Common myeloid progenitor, CD34-positive (primary cell): ENCODE measurements around the gene PHLPP2.
"Not testable (repeated sequence)": the region's sequence is repeated elsewhere in the genome, so short reads cannot be mapped to it uniquely, and the experiment has no call there.

Source experiments
- CTCF ChIA-PET: fragments of 350-600 bp; sonication (Branson Sonifier 250); formaldehyde crosslinking; loops from one replicate; lab custom pipeline; 2021; ENCODE audit warnings: antibody characterized with exemption; lab: Charles Lee
- POLR2A ChIA-PET: fragments of 350-600 bp; sonication (Branson Sonifier 250); formaldehyde crosslinking; loops from one replicate; lab custom pipeline; 2021; ENCODE audit warnings: antibody characterized with exemption; lab: Charles Lee
- DNase-seq, 3 donors: peaks; one replicate each; pipeline versions ENCODE4 v3.0.0 to v3.0.0-alpha.2; 2013
- H3K27ac ChIP-seq, 2 experiments: 1 replicate in 1 of 2; 2 replicates in 1 of 2; pipeline ENCODE4 v1.7.0; 2013; ENCODE audit warnings: inconsistent platforms in 2 of 2, low read length in 2 of 2, mild to moderate bottlenecking in 2 of 2, low read depth in 1 of 2, moderate library complexity in 1 of 2; ENCODE audit not compliant: severe bottlenecking in 2 of 2, insufficient read depth in 1 of 2, poor library complexity in 1 of 2
- H3K27me3 ChIP-seq, 5 experiments: replicated peaks in 2 of 5; 1 replicate in 3 of 5; 2 replicates in 2 of 5; pipeline versions ENCODE4 v1.6.1 to v1.7.0; 2013; ENCODE audit warnings: low read length in 4 of 5, mild to moderate bottlenecking in 2 of 5, moderate library complexity in 2 of 5, inconsistent platforms in 1 of 5; ENCODE audit not compliant: insufficient read depth in 5 of 5, control insufficient read depth in 4 of 5
- H3K36me3 ChIP-seq, 4 experiments: 1 replicate in 2 of 4; 2 replicates in 2 of 4; pipeline versions ENCODE4 v1.6.1 to v1.7.0; 2013; ENCODE audit warnings: low read length in 3 of 4, control low read depth in 1 of 4, mild to moderate bottlenecking in 1 of 4; ENCODE audit not compliant: control insufficient read depth in 4 of 4, insufficient read depth in 4 of 4
- H3K4me1 ChIP-seq, 4 experiments: 1 replicate in 3 of 4; 2 replicates in 1 of 4; pipeline versions ENCODE4 v1.6.1 to v1.7.1; 2013; ENCODE audit warnings: low read length in 3 of 4, mild to moderate bottlenecking in 3 of 4, control low read depth in 1 of 4, inconsistent platforms in 1 of 4, moderate library complexity in 1 of 4; ENCODE audit not compliant: control insufficient read depth in 4 of 4, insufficient read depth in 4 of 4; ENCODE audit errors: control extremely low read depth in 1 of 4
- H3K4me3 ChIP-seq, 7 experiments: 1 replicate in 4 of 7; 2 replicates in 3 of 7; pipeline versions ENCODE4 v1.5.1 to v1.7.0; 2013; ENCODE audit warnings: mild to moderate bottlenecking in 7 of 7, low read length in 6 of 7, moderate library complexity in 6 of 7, inconsistent platforms in 2 of 7, low read depth in 2 of 7, control low read depth in 1 of 7; ENCODE audit not compliant: insufficient read depth in 4 of 7, control insufficient read depth in 1 of 7; ENCODE audit errors: extremely low read depth in 1 of 7
- H3K9me3 ChIP-seq, 5 experiments: 1 replicate in 4 of 5; 2 replicates in 1 of 5; pipeline versions ENCODE4 v1.6.1 to v1.7.1; 2013; ENCODE audit warnings: low read length in 4 of 5, mild to moderate bottlenecking in 2 of 5, inconsistent platforms in 1 of 5, low read depth in 1 of 5, moderate library complexity in 1 of 5; ENCODE audit not compliant: control insufficient read depth in 4 of 5, insufficient read depth in 2 of 5; ENCODE audit errors: control extremely low read depth in 1 of 5
- WGBS: methylation state at CpG from one replicate; pipeline ENCODE4 v1.1.5; 2013; ENCODE audit not compliant: insufficient coverage; 5-methylcytosine and 5-hydroxymethylcytosine counted together

PHLPP2 gene

DNA sequence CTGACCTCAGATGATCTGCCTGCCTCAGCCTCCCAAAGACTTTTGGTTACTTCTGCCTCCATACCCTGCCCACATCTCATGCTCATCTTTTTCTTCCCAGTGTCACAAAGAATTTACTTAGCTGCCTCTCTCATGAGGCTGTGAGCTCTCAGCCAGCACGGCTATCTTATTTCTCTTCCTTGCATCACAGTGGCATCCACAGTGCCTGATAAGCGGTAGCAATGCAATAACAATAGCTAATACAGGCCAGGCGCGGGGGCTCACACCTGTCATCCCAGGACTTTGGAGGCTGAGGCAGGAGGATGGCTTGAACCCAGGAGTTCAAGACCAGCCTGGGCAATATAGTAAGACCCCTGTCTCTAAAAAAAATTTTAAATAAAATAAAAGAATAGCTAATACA is 114.1 kb downstream of the PHLPP2 start:
- ChIA-PET CTCF (interaction anchor here (0.6 to 3.6 kb wide), 25 partner anchors 9 to 837 kb away, joined by 3 to 21 read pairs (median 4); partner anchors contain the start of gene MARVELD3), POLR2A (no interaction called here)
- H3K9me3 ChIP-seq = no peaks in the 10 kb centered on the region
- no peaks in the 10 kb centered on the region for H3K36me3 ChIP-seq
- H3K27ac ChIP-seq = no peak overlapping the region
- H3K4me1 ChIP-seq = peaks cover 0 to 3% (median under 1%) of the 10 kb centered on the region in 4 experiments
- 100% methylated on average over 2 of the region's 4 CpGs for WGBS
- H3K4me3 ChIP-seq = no peak overlapping the region
- no peak for DNase-seq
- peaks cover 0 to 21% (median 3%) of the 10 kb centered on the region in 5 experiments for H3K27me3 ChIP-seq

GRCh38 chr16:71609066-71609465 is 115.4 kb downstream of the PHLPP2 start:
- no peaks in the 10 kb centered on the region for H3K9me3 ChIP-seq
- H3K27ac ChIP-seq = no peak overlapping the region
- H3K36me3 ChIP-seq = no peaks in the 10 kb centered on the region
- no peak for DNase-seq
- no peak overlapping the region for H3K4me3 ChIP-seq
- peaks cover 0 to 3% (median under 1%) of the 10 kb centered on the region in 4 experiments for H3K4me1 ChIP-seq
- H3K27me3 ChIP-seq = peaks cover 0 to 20% (median 3%) of the 10 kb centered on the region in 5 experiments
- 100% methylated on average over 1 of the region's 2 CpGs for WGBS
- ChIA-PET POLR2A (no interaction called here), CTCF (interaction anchor here (0.6 to 3.6 kb wide), 6 partner anchors 7 to 196 kb away, joined by 3 to 21 read pairs (median 4); no protein-coding TSS in a partner anchor)

GRCh38 chr16:71600822-71601221 is 123.7 kb downstream of the PHLPP2 start:
- Histone ChIP-seq H3K4me3 (no peak overlapping the region), H3K36me3 (no peaks in the 10 kb centered on the region), H3K27me3 (peaks cover 0 to 3% (median 0%) of the 10 kb centered on the region in 5 experiments), H3K4me1 (no peaks in the 10 kb centered on the region), H3K9me3 (no peaks in the 10 kb centered on the region), H3K27ac (no peak overlapping the region)
- no peak for DNase-seq
- ChIA-PET POLR2A (no interaction called here), CTCF (interaction anchor here (2.0 kb wide), 1 partner anchor 9 kb away, joined by 6 read pairs; no protein-coding TSS in a partner anchor)
- 88% methylated on average over 8 of the region's 8 CpGs for WGBS

- H3K27ac ChIP-seq, DNase-seq, H3K4me1 ChIP-seq, H3K27me3 ChIP-seq, H3K9me3 ChIP-seq, POLR2A ChIA-PET, H3K4me3 ChIP-seq, H3K36me3 ChIP-seq: not testable (repeated sequence)
- CTCF ChIA-PET = interaction anchor here (1.4 kb wide), 1 partner anchor 13 kb away, joined by 3 read pairs; no protein-coding TSS in a partner anchor
- WGBS = 100% methylated on average over 1 of the region's 2 CpGs
Observed at GRCh38 chr16:71598426-71598825, 126.1 kb downstream of the PHLPP2 start.

- H3K4me3 ChIP-seq, H3K9me3 ChIP-seq, CTCF ChIA-PET, H3K36me3 ChIP-seq, H3K27ac ChIP-seq, DNase-seq, POLR2A ChIA-PET, H3K27me3 ChIP-seq, H3K4me1 ChIP-seq: not testable (repeated sequence)
- WGBS = no CpG with 5 or more reads among the region's 7 CpGs
Observed at GRCh38 chr16:71595340-71595826, 129.1 kb downstream of the PHLPP2 start.
